K562 (cell line): ENCODE data around the gene ZDHHC8. TPM values are rescaled to one million over a fixed set of nuclear protein-coding genes. Genes with fewer than 3 reads are reported as not detected.
A peak's percentile ranks its signal among the peaks of the same experiment; 100 is the strongest.

Source experiments
- NFIC ChIP-seq: fragments of 450-650 bp; IDR thresholded peaks from 2 replicates; pipeline ENCODE4 v1.6.1; 2017; ENCODE audit warnings: mild to moderate bottlenecking, inconsistent platforms
- POLR2A ChIP-seq: fragments of 450-650 bp; conservative IDR thresholded peaks from 2 replicates; pipeline ENCODE4 v1.6.1; 2016
- POLR2G ChIP-seq: fragments of 200-400 bp; formaldehyde crosslinking; IDR thresholded peaks from 2 replicates; pipeline ENCODE4 v1.6.1; 2017; ENCODE audit warnings: low read depth, mild to moderate bottlenecking, antibody characterized with exemption, low read length, moderate library complexity
- RBFOX2 ChIP-seq: fragments of 200-400 bp; formaldehyde crosslinking; IDR thresholded peaks from 2 replicates; pipeline ENCODE4 v1.6.1; 2017; ENCODE audit warnings: low read depth, mild to moderate bottlenecking, low read length, moderate library complexity
- TFAM ChIP-seq: fragments of 250-450 bp; sonication (Bioruptor Pico); conservative IDR thresholded peaks from 2 replicates; pipeline ENCODE4 v1.5.0; 2021; ENCODE audit warnings: mild to moderate bottlenecking, moderate library complexity
- ZFP30 ChIP-seq: fragments of 250-450 bp; sonication (Bioruptor Pico); IDR thresholded peaks from 2 replicates; pipeline ENCODE4 v1.8.0; 2022; ENCODE audit warnings: moderate library complexity, mild to moderate bottlenecking, inconsistent platforms, borderline replicate concordance
- ZNF282 ChIP-seq: sonication (generic); formaldehyde crosslinking; IDR thresholded peaks from 2 replicates; pipeline ENCODE4 v1.8.1; 2023; ENCODE audit warnings: missing genetic modification reagents
- ZNF431 ChIP-seq: sonication (generic); formaldehyde crosslinking; IDR thresholded peaks from 2 replicates; pipeline ENCODE4 v1.8.0; 2022; ENCODE audit warnings: mild to moderate bottlenecking, missing genetic modification reagents
- ZNF696 ChIP-seq: fragments of 250-450 bp; sonication (Bioruptor Pico); conservative IDR thresholded peaks from 2 replicates; pipeline ENCODE4 v1.4.0; 2020; ENCODE audit warnings: mild to moderate bottlenecking, moderate library complexity
- polyA plus RNA-seq, 8 experiments: library from polyadenylated mRNA; depleted of rRNA in 4 of 8; stranded (reverse) in 5 of 8; unstranded in 3 of 8; fragments of >200 nt; fragmentation: Nextera tagmentation in 2 of 8; fragmentation: Illumina TruSeq in 1 of 8; extraction: Ambion mirVana in 2 of 8; extraction: Trizol in 1 of 8; gene quantifications; 2 replicates each; pipeline versions ENCODE4 v1.2.1 to v1.2.3, GENCODE V29; 2011 to 2014; ENCODE audit warnings: inconsistent platforms in 1 of 8, missing spikeins in 1 of 8
- total RNA-seq, 7 experiments: library from RNA; depleted of rRNA in 6 of 7; stranded (reverse); fragments of >200 nt in 6 of 7; fragmentation: Illumina TruSeq in 2 of 7; extraction: Trizol in 2 of 7; gene quantifications; 2 replicates each; pipeline versions ENCODE4 v1.2.1 to v1.2.3, GENCODE V29; 2011 to 2021; ENCODE audit warnings: low replicate concordance in 1 of 7
- TF ChIP-seq, protein P1 (sequence below): fragments of 450-650 bp; IDR thresholded peaks from 2 replicates; pipeline ENCODE4 v1.6.1; 2018; ENCODE audit warnings: mild to moderate bottlenecking, low read depth; ENCODE audit not compliant: partially characterized antibody
- TF ChIP-seq, protein P2 (sequence below): fragments of 250-450 bp; sonication (Bioruptor Pico); IDR thresholded peaks from 2 replicates; pipeline ENCODE4 v1.8.0; 2022; ENCODE audit warnings: inconsistent platforms, mild to moderate bottlenecking, moderate library complexity, borderline replicate concordance
- TF ChIP-seq, protein P3 (sequence below), 3 experiments: IDR thresholded peaks in 2 of 3; conservative IDR thresholded peaks in 1 of 3; 2 replicates each; pipeline ENCODE4 v1.5.1; 2011 to 2012; ENCODE audit warnings: low read length in 3 of 3, mild to moderate bottlenecking in 3 of 3, control low read depth in 2 of 3, improper control_type of control experiment in 1 of 3, inconsistent platforms in 1 of 3, low read depth in 1 of 3, mixed read lengths in 1 of 3, moderate library complexity in 1 of 3; ENCODE audit not compliant: insufficient read depth in 2 of 3
- TF ChIP-seq, protein P4 (sequence below): fragments of 450-650 bp; IDR thresholded peaks from 2 replicates; pipeline ENCODE4 v1.6.1; 2016
- TF ChIP-seq, protein P5 (sequence below): fragments of 250-450 bp; sonication (Bioruptor Pico); IDR thresholded peaks from 2 replicates; pipeline ENCODE4 v1.8.0; 2021; ENCODE audit warnings: moderate library complexity, mild to moderate bottlenecking, inconsistent platforms

ZDHHC8 gene
- total and polyA plus RNA-seq, 9 of the 15 experiments (the other 6 are each of a cell fraction or from before 2014, with no cell fraction given), result 0.04 to 109 (median 16.4) TPM

DNA sequence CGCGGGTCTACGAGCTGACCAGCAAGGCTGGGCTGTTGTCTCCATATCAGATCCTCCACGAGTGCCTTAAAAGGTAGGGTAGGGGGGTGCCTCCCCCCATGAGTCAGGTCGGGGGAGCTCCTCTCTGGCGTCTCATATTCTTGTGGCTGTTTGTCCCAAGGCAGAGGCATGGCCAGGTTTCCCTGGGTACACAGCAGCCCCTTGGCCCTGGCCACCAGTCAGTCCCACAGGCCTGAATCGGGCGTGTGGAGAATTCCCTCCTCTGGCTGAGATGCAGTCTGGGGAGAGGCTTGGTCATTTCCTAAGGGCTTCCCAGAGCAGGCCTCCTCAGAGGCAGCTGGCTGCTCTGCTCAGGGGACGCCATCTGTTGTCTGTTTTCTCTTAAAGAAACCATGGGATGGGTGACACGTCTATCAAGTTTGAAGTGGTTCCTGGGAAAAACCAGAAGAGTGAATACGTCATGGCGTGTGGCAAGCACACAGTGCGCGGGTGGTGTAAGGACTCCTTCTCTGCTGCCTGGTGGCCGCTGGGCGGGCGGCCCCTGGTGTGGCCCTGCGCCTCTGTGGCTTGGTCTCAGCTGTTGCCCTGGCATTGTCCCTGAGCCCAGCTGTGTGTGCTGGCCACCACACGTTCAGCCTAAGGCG, 25.3 kb upstream of the ZDHHC8 start (continued):
- TF ChIP-seq, protein P1, sequence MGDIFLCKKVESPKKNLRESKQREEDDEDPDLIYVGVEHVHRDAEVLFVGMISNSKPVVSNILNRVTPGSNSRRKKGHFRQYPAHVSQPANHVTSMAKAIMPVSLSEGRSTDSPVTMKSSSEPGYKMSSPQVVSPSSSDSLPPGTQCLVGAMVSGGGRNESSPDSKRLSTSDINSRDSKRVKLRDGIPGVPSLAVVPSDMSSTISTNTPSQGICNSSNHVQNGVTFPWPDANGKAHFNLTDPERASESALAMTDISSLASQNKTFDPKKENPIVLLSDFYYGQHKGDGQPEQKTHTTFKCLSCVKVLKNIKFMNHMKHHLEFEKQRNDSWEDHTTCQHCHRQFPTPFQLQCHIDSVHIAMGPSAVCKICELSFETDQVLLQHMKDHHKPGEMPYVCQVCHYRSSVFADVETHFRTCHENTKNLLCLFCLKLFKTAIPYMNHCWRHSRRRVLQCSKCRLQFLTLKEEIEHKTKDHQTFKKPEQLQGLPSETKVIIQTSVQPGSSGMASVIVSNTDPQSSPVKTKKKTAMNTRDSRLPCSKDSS, result no peak
- TF ChIP-seq NFIC (no peak), ZFP30 (CRISPR knock-in tag) (no peak), POLR2A (0 out of 2 replicates have a peak, but pooled peaks have one; percentile 17), TFAM (CRISPR knock-in tag) (no peak), ZNF282 (CRISPR knock-in tag) (no peak), ZNF431 (CRISPR knock-in tag) (no peak), RBFOX2 (peak; percentile 40; the same call in 1 of the 2 replicates), POLR2G (peak; percentile 70), ZNF696 (no peak)
- TF ChIP-seq, protein P2, sequence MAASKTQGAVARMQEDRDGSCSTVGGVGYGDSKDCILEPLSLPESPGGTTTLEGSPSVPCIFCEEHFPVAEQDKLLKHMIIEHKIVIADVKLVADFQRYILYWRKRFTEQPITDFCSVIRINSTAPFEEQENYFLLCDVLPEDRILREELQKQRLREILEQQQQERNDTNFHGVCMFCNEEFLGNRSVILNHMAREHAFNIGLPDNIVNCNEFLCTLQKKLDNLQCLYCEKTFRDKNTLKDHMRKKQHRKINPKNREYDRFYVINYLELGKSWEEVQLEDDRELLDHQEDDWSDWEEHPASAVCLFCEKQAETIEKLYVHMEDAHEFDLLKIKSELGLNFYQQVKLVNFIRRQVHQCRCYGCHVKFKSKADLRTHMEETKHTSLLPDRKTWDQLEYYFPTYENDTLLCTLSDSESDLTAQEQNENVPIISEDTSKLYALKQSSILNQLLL (CRISPR knock-in tag), result 0 out of 2 replicates have a peak, but pooled peaks have one; percentile 25
- TF ChIP-seq, protein P3, sequence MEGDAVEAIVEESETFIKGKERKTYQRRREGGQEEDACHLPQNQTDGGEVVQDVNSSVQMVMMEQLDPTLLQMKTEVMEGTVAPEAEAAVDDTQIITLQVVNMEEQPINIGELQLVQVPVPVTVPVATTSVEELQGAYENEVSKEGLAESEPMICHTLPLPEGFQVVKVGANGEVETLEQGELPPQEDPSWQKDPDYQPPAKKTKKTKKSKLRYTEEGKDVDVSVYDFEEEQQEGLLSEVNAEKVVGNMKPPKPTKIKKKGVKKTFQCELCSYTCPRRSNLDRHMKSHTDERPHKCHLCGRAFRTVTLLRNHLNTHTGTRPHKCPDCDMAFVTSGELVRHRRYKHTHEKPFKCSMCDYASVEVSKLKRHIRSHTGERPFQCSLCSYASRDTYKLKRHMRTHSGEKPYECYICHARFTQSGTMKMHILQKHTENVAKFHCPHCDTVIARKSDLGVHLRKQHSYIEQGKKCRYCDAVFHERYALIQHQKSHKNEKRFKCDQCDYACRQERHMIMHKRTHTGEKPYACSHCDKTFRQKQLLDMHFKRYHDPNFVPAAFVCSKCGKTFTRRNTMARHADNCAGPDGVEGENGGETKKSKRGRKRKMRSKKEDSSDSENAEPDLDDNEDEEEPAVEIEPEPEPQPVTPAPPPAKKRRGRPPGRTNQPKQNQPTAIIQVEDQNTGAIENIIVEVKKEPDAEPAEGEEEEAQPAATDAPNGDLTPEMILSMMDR (IDR thresholded peaks at IDR 0.05 in 2 of 3, conservative IDR thresholded peaks at IDR 0.05 in 1 of 3; ENCODE audit: insufficient read depth in 2 of 3, low read depth in 1 of 3, low read length in 3 of 3), result 0 out of 6 replicates have a peak, but pooled peaks of 1 of the 3 experiments have one; percentile 0
- TF ChIP-seq, protein P4, sequence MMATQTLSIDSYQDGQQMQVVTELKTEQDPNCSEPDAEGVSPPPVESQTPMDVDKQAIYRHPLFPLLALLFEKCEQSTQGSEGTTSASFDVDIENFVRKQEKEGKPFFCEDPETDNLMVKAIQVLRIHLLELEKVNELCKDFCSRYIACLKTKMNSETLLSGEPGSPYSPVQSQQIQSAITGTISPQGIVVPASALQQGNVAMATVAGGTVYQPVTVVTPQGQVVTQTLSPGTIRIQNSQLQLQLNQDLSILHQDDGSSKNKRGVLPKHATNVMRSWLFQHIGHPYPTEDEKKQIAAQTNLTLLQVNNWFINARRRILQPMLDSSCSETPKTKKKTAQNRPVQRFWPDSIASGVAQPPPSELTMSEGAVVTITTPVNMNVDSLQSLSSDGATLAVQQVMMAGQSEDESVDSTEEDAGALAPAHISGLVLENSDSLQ, result no peak
- TF ChIP-seq, protein P5, sequence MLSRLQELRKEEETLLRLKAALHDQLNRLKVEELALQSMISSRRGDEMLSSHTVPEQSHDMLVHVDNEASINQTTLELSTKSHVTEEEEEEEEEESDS (CRISPR knock-in tag), result no peak
